Testis (tissue), 3 donors: ENCODE measurements around the gene ATG9A. TPM values are rescaled to one million over a fixed set of nuclear protein-coding genes. Genes with fewer than 3 reads are reported as not detected.

ENCODE experiments used
- DNase-seq: peaks from one replicate; pipeline ENCODE4 v3.0.0-alpha.2; 2019
- H3K27ac ChIP-seq, 2 donors: fragments of 200-600 bp; sonication (generic); one replicate each; pipeline ENCODE4 v1.5.1; 2019
- H3K27me3 ChIP-seq: fragments of 200-600 bp; sonication (generic); one replicate; pipeline ENCODE4 v1.5.1; 2019
- H3K36me3 ChIP-seq: fragments of 200-600 bp; sonication (generic); one replicate; pipeline ENCODE4 v1.5.1; 2017; ENCODE audit warnings: low read depth; ENCODE audit errors: missing control alignments
- H3K4me1 ChIP-seq: fragments of 200-600 bp; sonication (generic); one replicate; pipeline ENCODE4 v1.5.1; 2019
- H3K4me3 ChIP-seq, 2 donors: fragments of 200-600 bp; sonication (generic); one replicate each; pipeline ENCODE4 v1.5.1; 2017 to 2019
- H3K9me3 ChIP-seq: fragments of 200-600 bp; sonication (generic); one replicate; pipeline ENCODE4 v1.5.1; 2017
- CTCF ChIP-seq, 3 experiments: fragments of 450-650 bp in 2 of 3; fragments of 200-600 bp in 1 of 3; sonication (generic) in 1 of 3; IDR thresholded peaks; one replicate each; pipeline ENCODE4 v1.5.1; 2016 to 2019; ENCODE audit warnings: antibody characterized with exemption in 3 of 3, mild to moderate bottlenecking in 2 of 3, moderate library complexity in 1 of 3
- POLR2A ChIP-seq: fragments of 450-650 bp; IDR thresholded peaks from one replicate; pipeline ENCODE4 v1.6.1; 2017; ENCODE audit warnings: antibody characterized with exemption, mild to moderate bottlenecking, moderate library complexity
- WGBS, 2 donors: methylation state at CpG; one replicate each; pipeline ENCODE4 v1.1.5; 2018; 5-methylcytosine and 5-hydroxymethylcytosine counted together
- intact Hi-C: fragments of 100-400 bp; cut with DNase I; formaldehyde crosslinking; loops from one replicate; pipeline ENCODE4 v1.15.1; 2023; ENCODE audit warnings: low total_unique reads
- polyA plus RNA-seq: library from polyadenylated mRNA; stranded (reverse); fragments of 350-450 nt; fragmentation: Illumina TruSeq; extraction: RNeasy Lipid Tissue Mini Kit (QIAGEN cat#74804); gene quantifications from one replicate; pipeline ENCODE4 v1.2.3, GENCODE V29; 2014; ENCODE audit warnings: low read depth, low replicate concordance; ENCODE audit not compliant: insufficient read depth
- total RNA-seq, 2 donors: library from RNA; depleted of rRNA; stranded (reverse); fragments of >200 nt; gene quantifications; one replicate each; pipeline ENCODE4 v1.2.3, GENCODE V29; 2016

Gene ATG9A
- total and polyA plus RNA-seq, 3 donors from 2014 or later: 115 to 207 (median 125) TPM

- DNase-seq: peak; percentile 11
- TF ChIP-seq POLR2A (no peak), CTCF (IDR thresholded peaks at IDR 0.05) (no peak)
- 90 to 96% methylated on average over 5 of the region's 5 CpGs for WGBS, 2 donors
Observed at GRCh38 chr2:219180961-219181360, 48.5 kb downstream of the ATG9A start.

GRCh38 chr2:219179601-219180465, 49.6 kb downstream of the ATG9A start:
- H3K27me3 ChIP-seq: no peaks in the 10 kb centered on the region
- H3K4me1 ChIP-seq: peaks cover 16% of the 10 kb centered on the region
- 83 to 92% methylated on average over 6 to 9 of the region's 9 CpGs for WGBS, 2 donors
- no peaks in the 10 kb centered on the region for H3K36me3 ChIP-seq
- peak; percentile 12 for DNase-seq
- intact Hi-C loops: no loop called here
- H3K9me3 ChIP-seq: no peaks in the 10 kb centered on the region
- H3K4me3 ChIP-seq: no peak overlapping the region
- no peak overlapping the region for H3K27ac ChIP-seq
- TF ChIP-seq CTCF (IDR thresholded peaks at IDR 0.05) (no peak), POLR2A (no peak)

More at GRCh38 chr2:219180961-219181360, 48.5 kb downstream of the ATG9A start:
- H3K9me3 ChIP-seq: no peaks in the 10 kb centered on the region
- intact Hi-C loops: no loop called here
- H3K27ac ChIP-seq: no peak overlapping the region
- peaks cover 11% of the 10 kb centered on the region for H3K4me1 ChIP-seq
- no peaks in the 10 kb centered on the region for H3K36me3 ChIP-seq
- no peaks in the 10 kb centered on the region for H3K27me3 ChIP-seq
- no peak overlapping the region for H3K4me3 ChIP-seq

- TF ChIP-seq POLR2A (no peak), CTCF (IDR thresholded peaks at IDR 0.05) (no peak)
- Histone ChIP-seq H3K36me3 (no peaks in the 10 kb centered on the region), H3K9me3 (no peaks in the 10 kb centered on the region), H3K4me3 (peak overlapping the region; percentile 91 to 98), H3K27me3 (no peaks in the 10 kb centered on the region), H3K27ac (peak overlapping the region; percentile 95 to 99), H3K4me1 (peaks cover 16% of the 10 kb centered on the region)
- intact Hi-C loops: no loop called here
- WGBS, 2 donors: 4 to 9% methylated on average over 14 to 28 of the region's 45 CpGs
- DNase-seq: peak; percentile 64
Observed at GRCh38 chr2:219178377-219179175, 50.9 kb downstream of the ATG9A start.

GRCh38 chr2:219177552-219178376, 51.7 kb downstream of the ATG9A start, which contains the start of gene RETREG2:
RETREG2 (plus strand) TSS chr2:219178275; CDS start chr2:219178353, 78 bp downstream.
- peaks cover 16% of the 10 kb centered on the region for H3K4me1 ChIP-seq
- intact Hi-C loops: no loop called here
- WGBS, 2 donors: 0 to 1% methylated on average over 16 to 32 of the region's 67 CpGs

More at GRCh38 chr2:219177552-219178376, 51.7 kb downstream of the ATG9A start, which contains the start of gene RETREG2:
- Histone ChIP-seq H3K9me3 (no peaks in the 10 kb centered on the region), H3K27ac (peak within 1 kb of the TSS; percentile 95 to 99), H3K36me3 (no peaks in the 10 kb centered on the region), H3K4me3 (peak within 1 kb of the TSS; percentile 91 to 98), H3K27me3 (no peaks in the 10 kb centered on the region)
- peak; percentile 90 for DNase-seq
- TF ChIP-seq CTCF (IDR thresholded peaks at IDR 0.05) (peak in 2 of 3 experiments; percentile 47), POLR2A (peak; percentile 72)
